HL-60 (cell line): Measurements from ENCODE around the gene NCDN.

ENCODE experiments used
- DNase-seq, 2 experiments: peaks; one replicate each; pipeline ENCODE4 v3.0.0-alpha.2; 2010 to 2020; ENCODE audit warnings: low read depth in 1 of 2, low spot score in 1 of 2
- H3K27ac ChIP-seq: fragments of 250-450 bp; sonication (Bioruptor Pico); replicated peaks from 2 replicates; pipeline ENCODE4 v1.5.1; 2020; ENCODE audit warnings: mild to moderate bottlenecking, moderate library complexity
- H3K27me3 ChIP-seq: fragments of 250-450 bp; sonication (Bioruptor Pico); 2 replicates; pipeline ENCODE4 v1.5.1; 2021; ENCODE audit warnings: mild to moderate bottlenecking, moderate library complexity; ENCODE audit not compliant: insufficient read depth, poor library complexity, severe bottlenecking
- H3K4me3 ChIP-seq: replicated peaks from 2 replicates; pipeline ENCODE4 v1.5.1; 2011; ENCODE audit warnings: mild to moderate bottlenecking, control low read depth, low read length; ENCODE audit not compliant: insufficient read depth
- GABPA ChIP-seq: IDR thresholded peaks from 2 replicates; pipeline ENCODE4 v1.6.1; 2012; ENCODE audit warnings: low read depth
- POLR2AphosphoS5 ChIP-seq: IDR thresholded peaks from 2 replicates; pipeline ENCODE4 v1.6.1; 2012; ENCODE audit warnings: low read depth
- SPI1 ChIP-seq: IDR thresholded peaks from 2 replicates; pipeline ENCODE4 v1.6.1; 2012; ENCODE audit warnings: low read depth, mild to moderate bottlenecking, borderline replicate concordance
- TF ChIP-seq, protein P1 (sequence below): IDR thresholded peaks from one replicate; pipeline ENCODE4 v1.5.1; 2011; ENCODE audit warnings: low read length, control low read depth, inconsistent platforms; ENCODE audit not compliant: insufficient read depth
- TF ChIP-seq, protein P2 (sequence below): IDR thresholded peaks from 2 replicates; pipeline ENCODE4 v1.6.1; 2012; ENCODE audit warnings: low read depth; ENCODE audit not compliant: insufficient replicate concordance

Gene NCDN

DNA sequence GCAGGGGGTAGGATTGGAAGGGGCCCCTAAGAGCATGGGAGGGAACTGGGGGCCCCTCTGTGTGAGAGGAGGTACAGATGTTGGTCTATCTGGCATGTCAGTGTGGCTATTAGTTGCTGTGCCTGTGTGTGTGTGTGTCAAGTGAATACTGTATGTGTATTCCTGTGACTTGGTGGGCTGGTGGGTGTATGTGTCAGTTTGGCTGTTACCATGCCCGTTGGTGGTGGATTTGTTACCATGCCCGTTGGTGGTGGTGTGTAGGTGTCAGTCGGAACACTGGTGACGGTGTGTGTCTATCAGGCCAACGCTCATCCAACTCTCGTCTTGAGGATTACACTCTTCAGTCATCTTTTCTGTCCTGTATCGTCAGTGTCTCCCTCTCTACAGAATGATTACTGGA, 38.1 kb downstream of the NCDN start:
- Histone ChIP-seq H3K4me3 (no peak overlapping the region), H3K27me3 (no peaks in the 10 kb centered on the region), H3K27ac (no peak overlapping the region)
- no peak for TF ChIP-seq GABPA
- no peak for TF ChIP-seq SPI1
- TF ChIP-seq POLR2AphosphoS5, result no peak
- TF ChIP-seq, protein P1, sequence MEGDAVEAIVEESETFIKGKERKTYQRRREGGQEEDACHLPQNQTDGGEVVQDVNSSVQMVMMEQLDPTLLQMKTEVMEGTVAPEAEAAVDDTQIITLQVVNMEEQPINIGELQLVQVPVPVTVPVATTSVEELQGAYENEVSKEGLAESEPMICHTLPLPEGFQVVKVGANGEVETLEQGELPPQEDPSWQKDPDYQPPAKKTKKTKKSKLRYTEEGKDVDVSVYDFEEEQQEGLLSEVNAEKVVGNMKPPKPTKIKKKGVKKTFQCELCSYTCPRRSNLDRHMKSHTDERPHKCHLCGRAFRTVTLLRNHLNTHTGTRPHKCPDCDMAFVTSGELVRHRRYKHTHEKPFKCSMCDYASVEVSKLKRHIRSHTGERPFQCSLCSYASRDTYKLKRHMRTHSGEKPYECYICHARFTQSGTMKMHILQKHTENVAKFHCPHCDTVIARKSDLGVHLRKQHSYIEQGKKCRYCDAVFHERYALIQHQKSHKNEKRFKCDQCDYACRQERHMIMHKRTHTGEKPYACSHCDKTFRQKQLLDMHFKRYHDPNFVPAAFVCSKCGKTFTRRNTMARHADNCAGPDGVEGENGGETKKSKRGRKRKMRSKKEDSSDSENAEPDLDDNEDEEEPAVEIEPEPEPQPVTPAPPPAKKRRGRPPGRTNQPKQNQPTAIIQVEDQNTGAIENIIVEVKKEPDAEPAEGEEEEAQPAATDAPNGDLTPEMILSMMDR, result no peak
- TF ChIP-seq, protein P2, sequence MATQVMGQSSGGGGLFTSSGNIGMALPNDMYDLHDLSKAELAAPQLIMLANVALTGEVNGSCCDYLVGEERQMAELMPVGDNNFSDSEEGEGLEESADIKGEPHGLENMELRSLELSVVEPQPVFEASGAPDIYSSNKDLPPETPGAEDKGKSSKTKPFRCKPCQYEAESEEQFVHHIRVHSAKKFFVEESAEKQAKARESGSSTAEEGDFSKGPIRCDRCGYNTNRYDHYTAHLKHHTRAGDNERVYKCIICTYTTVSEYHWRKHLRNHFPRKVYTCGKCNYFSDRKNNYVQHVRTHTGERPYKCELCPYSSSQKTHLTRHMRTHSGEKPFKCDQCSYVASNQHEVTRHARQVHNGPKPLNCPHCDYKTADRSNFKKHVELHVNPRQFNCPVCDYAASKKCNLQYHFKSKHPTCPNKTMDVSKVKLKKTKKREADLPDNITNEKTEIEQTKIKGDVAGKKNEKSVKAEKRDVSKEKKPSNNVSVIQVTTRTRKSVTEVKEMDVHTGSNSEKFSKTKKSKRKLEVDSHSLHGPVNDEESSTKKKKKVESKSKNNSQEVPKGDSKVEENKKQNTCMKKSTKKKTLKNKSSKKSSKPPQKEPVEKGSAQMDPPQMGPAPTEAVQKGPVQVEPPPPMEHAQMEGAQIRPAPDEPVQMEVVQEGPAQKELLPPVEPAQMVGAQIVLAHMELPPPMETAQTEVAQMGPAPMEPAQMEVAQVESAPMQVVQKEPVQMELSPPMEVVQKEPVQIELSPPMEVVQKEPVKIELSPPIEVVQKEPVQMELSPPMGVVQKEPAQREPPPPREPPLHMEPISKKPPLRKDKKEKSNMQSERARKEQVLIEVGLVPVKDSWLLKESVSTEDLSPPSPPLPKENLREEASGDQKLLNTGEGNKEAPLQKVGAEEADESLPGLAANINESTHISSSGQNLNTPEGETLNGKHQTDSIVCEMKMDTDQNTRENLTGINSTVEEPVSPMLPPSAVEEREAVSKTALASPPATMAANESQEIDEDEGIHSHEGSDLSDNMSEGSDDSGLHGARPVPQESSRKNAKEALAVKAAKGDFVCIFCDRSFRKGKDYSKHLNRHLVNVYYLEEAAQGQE, result no peak
- DNase-seq, result no peak

DNA sequence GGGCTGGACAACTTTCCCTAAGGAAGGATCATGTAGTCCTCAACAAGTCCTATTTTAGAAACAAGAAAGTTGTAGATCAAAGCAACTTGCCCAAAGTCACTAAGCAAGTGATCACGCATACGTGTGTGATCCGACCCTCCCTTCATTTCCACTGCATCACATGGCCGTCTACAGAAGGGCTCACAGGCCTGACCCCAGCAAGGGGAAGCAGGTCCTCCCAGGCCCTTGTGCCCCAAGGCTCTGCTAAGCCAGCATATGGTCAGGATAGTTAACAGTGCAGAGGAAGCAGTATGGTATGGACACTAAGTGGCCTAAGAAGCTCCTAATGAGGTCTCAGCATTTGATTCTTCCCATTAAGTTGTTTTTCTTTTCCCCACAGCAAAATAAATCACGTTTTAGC, 40.3 kb downstream of the NCDN start:
- Histone ChIP-seq H3K4me3 (no peak overlapping the region), H3K27me3 (no peaks in the 10 kb centered on the region), H3K27ac (no peak overlapping the region)
- TF ChIP-seq, protein P1, result no peak
- TF ChIP-seq, protein P2, result no peak
- TF ChIP-seq POLR2AphosphoS5, result no peak
- TF ChIP-seq SPI1, result no peak
- TF ChIP-seq GABPA, result no peak
- DNase-seq, result no peak

DNA sequence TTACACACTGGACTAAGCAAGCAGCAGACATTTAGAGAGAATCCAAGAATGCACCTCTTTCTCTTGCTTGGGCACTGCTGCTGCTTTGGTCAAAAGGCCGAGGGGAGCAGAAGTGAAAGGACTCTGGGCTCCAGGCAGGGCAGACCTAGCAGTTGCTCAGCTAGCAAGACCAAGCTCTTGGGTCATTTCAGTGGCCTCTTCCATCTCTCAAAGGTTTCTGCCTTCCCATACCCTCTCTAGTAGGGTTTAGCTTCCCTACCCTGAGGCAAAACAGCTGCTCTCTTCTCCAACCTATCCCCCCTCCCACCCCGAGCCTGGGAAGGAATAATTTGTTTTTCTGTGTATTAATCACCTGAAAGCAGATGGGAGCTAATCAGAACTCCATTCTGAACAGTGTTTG, 41.3 kb downstream of the NCDN start:
- TF ChIP-seq, protein P1, result no peak
- TF ChIP-seq, protein P2, result no peak
- no peak for TF ChIP-seq POLR2AphosphoS5
- no peak for DNase-seq
- Histone ChIP-seq H3K27ac (no peak overlapping the region), H3K27me3 (no peaks in the 10 kb centered on the region), H3K4me3 (no peak overlapping the region)
